H9 (cell line): ENCODE data around the gene SMAD7. TPM values are rescaled to one million over a fixed set of nuclear protein-coding genes. Genes with fewer than 3 reads are reported as not detected.
A peak's percentile ranks its signal among the peaks of the same experiment; 100 is the strongest.

ENCODE experiments used
- DNase-seq: peaks from one replicate; pipeline ENCODE4 v3.0.0-alpha.2; 2017
- H2AFZ ChIP-seq: one replicate; pipeline ENCODE4 v1.6.1; 2013; ENCODE audit warnings: mild to moderate bottlenecking, low read length, control low read depth, moderate library complexity
- H2AK5ac ChIP-seq: 2 replicates; pipeline ENCODE4 v1.6.1; 2013; ENCODE audit warnings: low read length, control low read depth, mixed read lengths; ENCODE audit not compliant: insufficient read length
- H2BK120ac ChIP-seq: one replicate; pipeline ENCODE4 v1.6.1; 2013; ENCODE audit warnings: low read depth, mild to moderate bottlenecking, low read length, control low read depth, inconsistent platforms; ENCODE audit not compliant: poor library complexity, severe bottlenecking
- H2BK12ac ChIP-seq: 2 replicates; pipeline ENCODE4 v1.6.1; 2013; ENCODE audit warnings: low read length, control low read depth, mixed read lengths, low read depth; ENCODE audit not compliant: insufficient read length
- H2BK15ac ChIP-seq: 2 replicates; pipeline ENCODE4 v1.6.1; 2013; ENCODE audit warnings: low read depth, low read length, control low read depth
- H2BK20ac ChIP-seq: one replicate; pipeline ENCODE4 v1.6.1; 2013; ENCODE audit warnings: low read depth, mild to moderate bottlenecking, low read length, control low read depth, inconsistent platforms; ENCODE audit not compliant: poor library complexity, severe bottlenecking
- H2BK5ac ChIP-seq: 2 replicates; pipeline ENCODE4 v1.6.1; 2013; ENCODE audit warnings: low read length, control low read depth, mixed read lengths; ENCODE audit not compliant: insufficient read length
- H3K14ac ChIP-seq: 2 replicates; pipeline ENCODE4 v1.6.1; 2013; ENCODE audit warnings: low read length, control low read depth; ENCODE audit not compliant: insufficient read depth
- H3K18ac ChIP-seq: 2 replicates; pipeline ENCODE4 v1.6.1; 2013; ENCODE audit warnings: low read depth, mild to moderate bottlenecking, mixed read lengths, low read length, control low read depth; ENCODE audit not compliant: insufficient read length
- H3K23ac ChIP-seq: 2 replicates; pipeline ENCODE4 v1.6.1; 2013; ENCODE audit warnings: low read length, control low read depth, mixed read lengths, low read depth; ENCODE audit not compliant: insufficient read length
- H3K23me2 ChIP-seq: 2 replicates; pipeline ENCODE4 v1.6.1; 2013; ENCODE audit warnings: low read depth, mild to moderate bottlenecking, mixed read lengths, low read length, control low read depth; ENCODE audit not compliant: insufficient read length, poor library complexity, severe bottlenecking
- H3K27ac ChIP-seq: 2 replicates; pipeline ENCODE4 v1.5.1; 2013; ENCODE audit warnings: low read length, control low read depth, mixed read lengths, low read depth; ENCODE audit not compliant: insufficient read length
- H3K27me3 ChIP-seq: 2 replicates; pipeline ENCODE4 v1.6.1; 2013; ENCODE audit warnings: low read length, control low read depth, inconsistent platforms; ENCODE audit not compliant: insufficient read depth
- H3K4ac ChIP-seq: 2 replicates; pipeline ENCODE4 v1.6.1; 2013; ENCODE audit warnings: low read depth, mild to moderate bottlenecking, control low read depth, inconsistent platforms, low read length, moderate library complexity
- H3K4me1 ChIP-seq: 2 replicates; pipeline ENCODE4 v1.6.1; 2013; ENCODE audit warnings: low read length, control low read depth, inconsistent platforms; ENCODE audit not compliant: insufficient read depth
- H3K4me2 ChIP-seq: 2 replicates; pipeline ENCODE4 v1.6.1; 2013; ENCODE audit warnings: low read length, control low read depth, mixed read lengths; ENCODE audit not compliant: insufficient read length, insufficient read depth
- H3K56ac ChIP-seq: 2 replicates; pipeline ENCODE4 v1.6.1; 2013; ENCODE audit warnings: low read depth, mild to moderate bottlenecking, mixed read lengths, low read length, control low read depth; ENCODE audit not compliant: insufficient read length
- H3K79me1 ChIP-seq: 2 replicates; pipeline ENCODE4 v1.6.1; 2013; ENCODE audit warnings: low read depth, mild to moderate bottlenecking, moderate library complexity, low read length, control low read depth, inconsistent platforms; ENCODE audit not compliant: insufficient read depth, poor library complexity, severe bottlenecking
- H3K79me2 ChIP-seq: 2 replicates; pipeline ENCODE4 v1.6.1; 2013; ENCODE audit warnings: low read length, control low read depth, inconsistent platforms; ENCODE audit not compliant: insufficient read depth
- H3K9ac ChIP-seq: 2 replicates; pipeline ENCODE4 v1.6.1; 2013; ENCODE audit warnings: low read length, control low read depth, mixed read lengths; ENCODE audit not compliant: insufficient read length; ENCODE audit errors: extremely low read depth
- H3K9me3 ChIP-seq: one replicate; pipeline ENCODE4 v1.6.1; 2013; ENCODE audit warnings: low read depth, low read length, inconsistent platforms; ENCODE audit not compliant: control insufficient read depth
- H3T11ph ChIP-seq: one replicate; pipeline ENCODE4 v1.6.1; 2013; ENCODE audit warnings: mild to moderate bottlenecking, low read length, control low read depth, inconsistent platforms
- H4K20me1 ChIP-seq: one replicate; pipeline ENCODE4 v1.6.1; 2013; ENCODE audit not compliant: control insufficient read depth, insufficient read length, insufficient read depth
- H4K5ac ChIP-seq: 2 replicates; pipeline ENCODE4 v1.6.1; 2013; ENCODE audit warnings: low read depth, mild to moderate bottlenecking, mixed read lengths, low read length, control low read depth; ENCODE audit not compliant: insufficient read length
- H4K8ac ChIP-seq: replicated peaks from 2 replicates; pipeline ENCODE4 v1.6.1; 2013; ENCODE audit warnings: low read length, control low read depth, mixed read lengths, low read depth; ENCODE audit not compliant: insufficient read length
- H4K91ac ChIP-seq: 2 replicates; pipeline ENCODE4 v1.6.1; 2013; ENCODE audit warnings: low read depth, mild to moderate bottlenecking, moderate library complexity, mixed read lengths, low read length, control low read depth; ENCODE audit not compliant: insufficient read length
- H3K27ac Mint-ChIP-seq, 3 experiments: 2 replicates in 2 of 3; 3 replicates in 1 of 3; pipeline ENCODE4 v1.8.0; 2020 to 2021; ENCODE audit warnings: mixed read lengths in 3 of 3, mild to moderate bottlenecking in 1 of 3, moderate library complexity in 1 of 3
- H3K27me3 Mint-ChIP-seq: 2 replicates; pipeline ENCODE4 v1.8.0; 2021; ENCODE audit warnings: low read depth, mild to moderate bottlenecking, moderate library complexity, mixed read lengths
- H3K36me3 Mint-ChIP-seq, 3 experiments: 2 replicates in 2 of 3; 3 replicates in 1 of 3; pipeline ENCODE4 v1.8.0; 2020 to 2021; ENCODE audit warnings: low read depth in 3 of 3, mixed read lengths in 3 of 3; ENCODE audit not compliant: insufficient read depth in 1 of 3
- H3K4me1 Mint-ChIP-seq, 2 experiments: 2 replicates each; pipeline ENCODE4 v1.8.0; 2020; ENCODE audit warnings: mixed read lengths in 2 of 2
- H3K4me3 Mint-ChIP-seq, 2 experiments: 2 replicates in 1 of 2; 3 replicates in 1 of 2; pipeline ENCODE4 v1.8.0; 2020 to 2021; ENCODE audit warnings: mild to moderate bottlenecking in 2 of 2, mixed read lengths in 2 of 2, moderate library complexity in 1 of 2
- H3K9me3 Mint-ChIP-seq, 2 experiments: 2 replicates in 1 of 2; 3 replicates in 1 of 2; pipeline ENCODE4 v1.8.0; 2020; ENCODE audit warnings: mild to moderate bottlenecking in 2 of 2, mixed read lengths in 2 of 2, moderate library complexity in 1 of 2
- CTCF ChIP-seq: fragments of 200-600 bp; sonication (generic); conservative IDR thresholded peaks from 3 replicates; pipeline ENCODE4 v1.8.0; 2021; ENCODE audit warnings: antibody characterized with exemption, mild to moderate bottlenecking
- WGBS: extraction: QIAGEN DNeasy Blood & Tissue Kit; methylation state at CpG from one replicate; pipeline ENCODE4 v1.1.7; 2013; ENCODE audit warnings: missing lambda C conversion rate, low lambda C conversion rate, mixed read lengths; ENCODE audit not compliant: insufficient read length; ENCODE audit errors: extremely low coverage; 5-methylcytosine and 5-hydroxymethylcytosine counted together
- total RNA-seq: library from RNA; stranded (reverse); gene quantifications from 2 replicates; pipeline ENCODE4 v1.2.1, GENCODE V29; 2021

The SMAD7 gene
- total RNA-seq, 1 experiment from 2014 or later, result 27.7 TPM

- H3K4me1 Mint-ChIP-seq, result peaks cover 23 to 39% of the 10 kb centered on the region in 2 experiments
- no CpG with 5 or more reads among the region's 6 CpGs for WGBS
- peaks cover 15% of the 10 kb centered on the region for H3K27me3 Mint-ChIP-seq
Measured at GRCh38 chr18:48876590-48876989, 74.2 kb downstream of the SMAD7 start.

More at GRCh38 chr18:48876590-48876989, 74.2 kb downstream of the SMAD7 start:
- no peak overlapping the region for H3K56ac ChIP-seq
- H3T11ph ChIP-seq, result no peak overlapping the region
- no peak overlapping the region for H2BK5ac ChIP-seq
- no peak for DNase-seq
- H2BK12ac ChIP-seq, result no peak overlapping the region
- H3K27ac Mint-ChIP-seq, result peak overlapping the region in 1 of 3 experiments; percentile 76; a peak in 1 of 7 replicates
- no peak overlapping the region for H4K91ac ChIP-seq
- H4K20me1 ChIP-seq, result no peaks in the 10 kb centered on the region
- H3K4me2 ChIP-seq, result no peak overlapping the region
- H3K4ac ChIP-seq, result no peak overlapping the region
- no peak overlapping the region for H2BK20ac ChIP-seq
- no peak overlapping the region for H3K27ac ChIP-seq
- H3K79me1 ChIP-seq, result no peaks in the 10 kb centered on the region
- no peak overlapping the region for H4K8ac ChIP-seq
- no peak overlapping the region for H3K4me3 Mint-ChIP-seq
- H2BK15ac ChIP-seq, result no peak overlapping the region
- no peak overlapping the region for H3K23ac ChIP-seq
- no peak overlapping the region for H2AFZ ChIP-seq
- H3K79me2 ChIP-seq, result no peaks in the 10 kb centered on the region
- H2AK5ac ChIP-seq, result no peak overlapping the region
- no peak overlapping the region for H4K5ac ChIP-seq
- no peak overlapping the region for H3K9ac ChIP-seq
- H2BK120ac ChIP-seq, result no peak overlapping the region
- H3K18ac ChIP-seq, result no peak overlapping the region
- H3K4me1 ChIP-seq, result peaks cover 3% of the 10 kb centered on the region; the same call in 1 of the 2 replicates
- H3K9me3 Mint-ChIP-seq, result peaks cover 0 to 2% of the 10 kb centered on the region in 2 experiments; a peak in 2 of 5 replicates
- no peaks in the 10 kb centered on the region for H3K23me2 ChIP-seq
- H3K36me3 Mint-ChIP-seq, result no peaks in the 10 kb centered on the region
- no peaks in the 10 kb centered on the region for H3K9me3 ChIP-seq
- TF ChIP-seq CTCF, result no peak
- no peaks in the 10 kb centered on the region for H3K27me3 ChIP-seq
- H3K14ac ChIP-seq, result no peak overlapping the region
